Stimulated activated CD4-positive, alpha-beta T cell treated with anti-CD3 and anti-CD28 coated beads, Interleukin-12 subunit alpha, Interleukin-12 subunit beta, amount 100 ng/mL, for 48 hours (primary cell): Measurements from ENCODE around the gene CYB5D1.
A peak's percentile ranks its signal among the peaks of the same experiment; 100 is the strongest.
"Not testable (repeated sequence)": the region's sequence is repeated elsewhere in the genome, so short reads cannot be mapped to it uniquely, and the experiment has no call there.

Experiments used
- DNase-seq, 3 donors: peaks; one replicate each; pipeline ENCODE4 v3.0.0-alpha.2; 2020; ENCODE audit warnings: low read depth in 2 of 3, low spot score in 1 of 3

CYB5D1 gene

GRCh38 chr17:7856011-7856810, 1.6 kb upstream of the CYB5D1 start:
- DNase-seq = no peak

GRCh38 chr17:7856811-7857712, 741 bp upstream of the CYB5D1 start, which contains the start of gene NAA38:
Gene NAA38 (minus strand): TSS chr17:7857559. CDS start chr17:7857463, 96 bp downstream.
- peak; percentile 90 to 92 (median 90) for DNase-seq

GRCh38 chr17:7858522-7858810, 663 bp downstream of the CYB5D1 start:
- DNase-seq = no peak

GRCh38 chr17:7859028-7859427, 1.2 kb downstream of the CYB5D1 start:
- no peak for DNase-seq

- DNase-seq = no peak
Measured at GRCh38 chr17:7862692-7863437, 5.1 kb downstream of the CYB5D1 start.

- not testable (repeated sequence) for DNase-seq
Measured at GRCh38 chr17:7864384-7864783, 6.6 kb downstream of the CYB5D1 start.

- no peak for DNase-seq
Measured at GRCh38 chr17:7864995-7865650, 7.3 kb downstream of the CYB5D1 start.

GRCh38 chr17:7867881-7868329, 10.1 kb downstream of the CYB5D1 start:
- DNase-seq = no peak

- no peak for DNase-seq
Measured at GRCh38 chr17:7873051-7873450, 15.2 kb downstream of the CYB5D1 start.

- DNase-seq = no peak
Measured at GRCh38 chr17:7875804-7876370, 18.1 kb downstream of the CYB5D1 start.

- no peak for DNase-seq
Measured at GRCh38 chr17:7878234-7878633, 20.4 kb downstream of the CYB5D1 start.

GRCh38 chr17:7880076-7880868, 22.5 kb downstream of the CYB5D1 start:
- DNase-seq = no peak

GRCh38 chr17:7881276-7882054, 23.7 kb downstream of the CYB5D1 start:
- DNase-seq = no peak

GRCh38 chr17:7882068-7882467, 24.3 kb downstream of the CYB5D1 start:
- DNase-seq = no peak

- DNase-seq = no peak
Measured at GRCh38 chr17:7882629-7883028, 24.8 kb downstream of the CYB5D1 start.

GRCh38 chr17:7883781-7884386, 26.1 kb downstream of the CYB5D1 start:
- DNase-seq = peak in 1 of 3 donors; percentile 21

- DNase-seq = peak in 1 of 3 donors; percentile 14
Measured at GRCh38 chr17:7884581-7885366, 27.0 kb downstream of the CYB5D1 start.
